ENCODE results near the gene KRTAP5-9. TPM values are rescaled to one million over a fixed set of nuclear protein-coding genes. Genes with fewer than 3 reads are reported as not detected.
"Not testable (repeated sequence)": the region's sequence is repeated elsewhere in the genome, so short reads cannot be mapped to it uniquely, and the experiment has no call there.

The KRTAP5-9 gene
- total and polyA plus RNA-seq, 4 donors: 0.06 TPM; not detected in 3

GRCh38 chr11:71537537-71537936, 10.7 kb upstream of the KRTAP5-9 start:
- 90% methylated on average over 9 of the region's 9 CpGs for WGBS
- no peak overlapping the region for H3K9ac ChIP-seq (ENCODE audit: low read depth in 1 of 2, low read length in 2 of 2)
- H3K27me3 ChIP-seq (ENCODE audit: control insufficient read depth in 4 of 4, insufficient read depth in 4 of 4, low read length in 3 of 4): no peaks in the 10 kb centered on the region
- H3K4me1 ChIP-seq (ENCODE audit: control insufficient read depth in 4 of 4, insufficient read depth in 4 of 4, low read length in 3 of 4): peaks cover 0 to 9% (median 5%) of the 10 kb centered on the region in 4 donors
- H3K9me3 ChIP-seq (ENCODE audit: control insufficient read depth in 4 of 4, low read length in 3 of 4): no peaks in the 10 kb centered on the region
- H3K27ac ChIP-seq (ENCODE audit: low read depth in 1 of 2, low read length in 2 of 2): no peak overlapping the region
- no peak overlapping the region for H3K4me3 ChIP-seq (ENCODE audit: low read depth in 1 of 3, low read length in 3 of 3)
- no peaks in the 10 kb centered on the region for H3K36me3 ChIP-seq (ENCODE audit: control insufficient read depth in 4 of 4, insufficient read depth in 3 of 4, low read depth in 1 of 4, low read length in 3 of 4)
- no peak for DNase-seq (ENCODE audit: low spot score)
- TF ChIP-seq RXRA (IDR thresholded peaks at IDR 0.05) (no peak), HNF4G (IDR thresholded peaks at IDR 0.05) (no peak), NR2F2 (IDR thresholded peaks at IDR 0.05) (no peak), CTCF (IDR thresholded peaks at IDR 0.05; ENCODE audit: low read depth, low read length, missing input control) (no peak), TAF1 (conservative IDR thresholded peaks at IDR 0.05) (no peak), JUND (IDR thresholded peaks at IDR 0.05) (no peak), ZBTB33 (IDR thresholded peaks at IDR 0.05) (no peak)

- not testable (repeated sequence) for H3K9me3 ChIP-seq (ENCODE audit: control insufficient read depth in 4 of 4, low read length in 3 of 4); H3K9ac ChIP-seq (ENCODE audit: low read depth in 1 of 2, low read length in 2 of 2); H3K27me3 ChIP-seq (ENCODE audit: control insufficient read depth in 4 of 4, insufficient read depth in 4 of 4, low read length in 3 of 4); H3K36me3 ChIP-seq (ENCODE audit: control insufficient read depth in 4 of 4, insufficient read depth in 3 of 4, low read depth in 1 of 4, low read length in 3 of 4); H3K4me3 ChIP-seq (ENCODE audit: low read depth in 1 of 3, low read length in 3 of 3); H3K27ac ChIP-seq (ENCODE audit: low read depth in 1 of 2, low read length in 2 of 2); H3K4me1 ChIP-seq (ENCODE audit: control insufficient read depth in 4 of 4, insufficient read depth in 4 of 4, low read length in 3 of 4); DNase-seq (ENCODE audit: low spot score)
- 72% methylated on average over 4 of the region's 4 CpGs for WGBS
These were observed 10.1 kb upstream of the KRTAP5-9 start, which contains the start of gene KRTAP5-8 for GRCh38 chr11:71537977-71538665. KRTAP5-8 (plus strand) TSS chr11:71538025; CDS start chr11:71538056, 31 bp downstream.

GRCh38 chr11:71538666-71538990, 9.6 kb upstream of the KRTAP5-9 start:
- no peaks in the 10 kb centered on the region for H3K27me3 ChIP-seq (ENCODE audit: control insufficient read depth in 4 of 4, insufficient read depth in 4 of 4, low read length in 3 of 4)
- H3K27ac ChIP-seq (ENCODE audit: low read depth in 1 of 2, low read length in 2 of 2): no peak overlapping the region
- no peak overlapping the region for H3K9ac ChIP-seq (ENCODE audit: low read depth in 1 of 2, low read length in 2 of 2)
- H3K4me1 ChIP-seq (ENCODE audit: control insufficient read depth in 4 of 4, insufficient read depth in 4 of 4, low read length in 3 of 4): peaks cover 0 to 9% (median 5%) of the 10 kb centered on the region in 4 donors
- H3K4me3 ChIP-seq (ENCODE audit: low read depth in 1 of 3, low read length in 3 of 3): no peak overlapping the region
- no peaks in the 10 kb centered on the region for H3K36me3 ChIP-seq (ENCODE audit: control insufficient read depth in 4 of 4, insufficient read depth in 3 of 4, low read depth in 1 of 4, low read length in 3 of 4)
- no peaks in the 10 kb centered on the region for H3K9me3 ChIP-seq (ENCODE audit: control insufficient read depth in 4 of 4, low read length in 3 of 4)
- DNase-seq (ENCODE audit: low spot score): no peak
- 95% methylated on average over 4 of the region's 4 CpGs for WGBS
- TF ChIP-seq REST (IDR thresholded peaks at IDR 0.05): no peak
- TF ChIP-seq RXRA (IDR thresholded peaks at IDR 0.05): no peak
- TF ChIP-seq YY1 (IDR thresholded peaks at IDR 0.05): no peak
- TF ChIP-seq FOXA1 (IDR thresholded peaks at IDR 0.05): no peak
- TF ChIP-seq RAD21 (IDR thresholded peaks at IDR 0.05): no peak
- no peak for TF ChIP-seq CTCF (IDR thresholded peaks at IDR 0.05; ENCODE audit: low read depth, low read length, missing input control)
- TF ChIP-seq HNF4A (conservative IDR thresholded peaks at IDR 0.05): no peak
- no peak for TF ChIP-seq SP1 (IDR thresholded peaks at IDR 0.05)
- no peak for TF ChIP-seq EGR1 (IDR thresholded peaks at IDR 0.05; ENCODE audit: low read depth in 2 of 2)
- TF ChIP-seq FOXA2 (IDR thresholded peaks at IDR 0.05): no peak
- TF ChIP-seq ATF3 (IDR thresholded peaks at IDR 0.05): no peak
- no peak for TF ChIP-seq ZBTB33 (IDR thresholded peaks at IDR 0.05)

Data from liver (tissue), 9 donors.